Measurements from ENCODE around the gene NOS1AP. TPM values are rescaled to one million over a fixed set of nuclear protein-coding genes. Genes with fewer than 3 reads are reported as not detected.

The NOS1AP gene
- total RNA-seq, 1 experiment from 2014 or later = 14.7 TPM

- TF ChIP-seq ATF3 (CRISPR knock-in tag; conservative IDR thresholded peaks at IDR 0.05) = no peak
Measured at GRCh38 chr1:162407539-162407938, 338.0 kb downstream of the NOS1AP start (continued).

GRCh38 chr1:162412002-162412401 is 342.5 kb downstream of the NOS1AP start, which contains the start of gene SH2D1B:
Gene SH2D1B (minus strand): TSS chr1:162412136. CDS start chr1:162412016, 120 bp downstream.
- Mint-ChIP-seq H3K4me3 (no peak within 1 kb of the TSS), H3K9me3 (peaks cover 12% of the 10 kb centered on the region), H3K36me3 (peaks cover 7% of the 10 kb centered on the region), H3K27me3 (ENCODE audit: low read depth) (no peaks in the 10 kb centered on the region), H3K4me1 (peaks cover 8% of the 10 kb centered on the region), H3K27ac (no peak within 1 kb of the TSS)
- TF ChIP-seq NR3C1 (CRISPR knock-in tag; conservative IDR thresholded peaks at IDR 0.05; ENCODE audit: low read depth) = no peak
- no peak for TF ChIP-seq ATF2 (CRISPR knock-in tag; IDR thresholded peaks at IDR 0.05; ENCODE audit: borderline replicate concordance, low read depth)
- TF ChIP-seq ZNF671 (CRISPR knock-in tag; IDR thresholded peaks at IDR 0.05) = no peak
- TF ChIP-seq ZNF121 (CRISPR knock-in tag; IDR thresholded peaks at IDR 0.05) = no peak
- TF ChIP-seq ESRRA (CRISPR knock-in tag; IDR thresholded peaks at IDR 0.05; ENCODE audit: borderline replicate concordance) = no peak
- TF ChIP-seq IRF2 (CRISPR knock-in tag; IDR thresholded peaks at IDR 0.05; ENCODE audit: borderline replicate concordance, low read depth) = no peak
- no peak for TF ChIP-seq AFF4 (CRISPR knock-in tag; IDR thresholded peaks at IDR 0.05; ENCODE audit: borderline replicate concordance)
- TF ChIP-seq ZBTB21 (CRISPR knock-in tag; IDR thresholded peaks at IDR 0.05; ENCODE audit: borderline replicate concordance) = no peak
- no peak for TF ChIP-seq JUN (CRISPR knock-in tag; IDR thresholded peaks at IDR 0.05)
- no peak for TF ChIP-seq TCF7 (CRISPR knock-in tag; IDR thresholded peaks at IDR 0.05; ENCODE audit: low read depth)
- no peak for TF ChIP-seq ATF6 (CRISPR knock-in tag; IDR thresholded peaks at IDR 0.05)
- TF ChIP-seq GABPB1 (CRISPR knock-in tag; IDR thresholded peaks at IDR 0.05) = no peak
- TF ChIP-seq SP1 (CRISPR knock-in tag; conservative IDR thresholded peaks at IDR 0.05) = no peak
- TF ChIP-seq ERG (CRISPR knock-in tag; IDR thresholded peaks at IDR 0.05) = no peak
- no peak for TF ChIP-seq ZNF416 (CRISPR knock-in tag; IDR thresholded peaks at IDR 0.05)
- ChIA-PET POLR2A (no interaction called here), CTCF (no interaction called here)
- no peak for DNase-seq (ENCODE audit: low spot score)
- no peak for ATAC-seq

- DNase-seq (ENCODE audit: low spot score) = no peak
- CTCF ChIA-PET = no interaction called here
- H3K4me1 Mint-ChIP-seq = peaks cover 8% of the 10 kb centered on the region
- peaks cover 12% of the 10 kb centered on the region for H3K9me3 Mint-ChIP-seq
- H3K4me3 Mint-ChIP-seq = no peak overlapping the region
- H3K27ac Mint-ChIP-seq = no peak overlapping the region
- no peaks in the 10 kb centered on the region for H3K27me3 Mint-ChIP-seq (ENCODE audit: low read depth)
- peaks cover 7% of the 10 kb centered on the region for H3K36me3 Mint-ChIP-seq
- POLR2A ChIA-PET = no interaction called here
- ATAC-seq = no peak
- TF ChIP-seq ZNF121 (CRISPR knock-in tag; IDR thresholded peaks at IDR 0.05) (no peak), ZNF317 (CRISPR knock-in tag; IDR thresholded peaks at IDR 0.05; ENCODE audit: borderline replicate concordance, low read depth) (no peak), ERG (CRISPR knock-in tag; IDR thresholded peaks at IDR 0.05) (no peak), PREB (CRISPR knock-in tag; IDR thresholded peaks at IDR 0.05; ENCODE audit: borderline replicate concordance) (no peak), USF1 (CRISPR knock-in tag; IDR thresholded peaks at IDR 0.05) (no peak), JAZF1 (CRISPR knock-in tag; IDR thresholded peaks at IDR 0.05) (no peak)
Measured at GRCh38 chr1:162416215-162416614, 346.7 kb downstream of the NOS1AP start.

Measured in WTC11 (cell line).